GM12878 (cell line): ENCODE measurements around the gene TMED1. TPM values are rescaled to one million over a fixed set of nuclear protein-coding genes. Genes with fewer than 3 reads are reported as not detected.

Source experiments
- ATAC-seq: fragments of 200-7000 bp; cut with Tn5 transposase; 3 replicates; pipeline ENCODE4 v1.9.1; 2020; ENCODE audit warnings: mild to moderate bottlenecking, moderate library complexity
- BruUV-seq: library from RNA; stranded (reverse); fragments of 400-500 nt; replicated peaks from 2 replicates; lab custom pipeline; 2021; lab: Mats Ljungman, UMichigan
- CTCF ChIA-PET: fragments of 300-600 bp; sonication (Branson Sonifier 250); formaldehyde crosslinking; extraction: SDS; loops from one replicate; lab custom pipeline; 2021; ENCODE audit warnings: inconsistent platforms; lab: Yijun Ruan, JAX
- POLR2A ChIA-PET: fragments of 350-600 bp; formaldehyde crosslinking; extraction: SDS; loops from one replicate; lab custom pipeline; 2021; ENCODE audit warnings: inconsistent platforms; lab: Charles Lee
- RAD21 ChIA-PET: fragments of 300-600 bp; sonication (Branson Sonifier 250); formaldehyde crosslinking; loops from one replicate; lab custom pipeline; 2023; ENCODE audit warnings: antibody characterized with exemption; ENCODE audit not compliant: unreplicated experiment; lab: Charles Lee
- SMC1A ChIA-PET: fragments of 300-600 bp; sonication (Branson Sonifier 250); formaldehyde crosslinking; loops from one replicate; lab custom pipeline; 2023; ENCODE audit not compliant: unreplicated experiment, uncharacterized antibody; lab: Charles Lee
- DNase-seq: peaks from one replicate; pipeline ENCODE4 v3.0.0-alpha.2; 2011; ENCODE audit warnings: low read depth, low spot score
- FAIRE-seq: peaks from 3 replicates; lab custom pipeline; 2011; peaks lifted over from hg19 to GRCh38; lab: Jason Lieb, UNC
- H2AFZ ChIP-seq: 2 replicates; pipeline ENCODE4 v1.6.0; 2011; ENCODE audit warnings: low read depth, low read length, control low read depth; ENCODE audit not compliant: control insufficient read depth
- H3K27ac ChIP-seq: 2 replicates; pipeline ENCODE4 v1.5.1; 2011; ENCODE audit warnings: control low read depth; ENCODE audit not compliant: control insufficient read depth, insufficient read depth
- H3K27me3 ChIP-seq, 2 experiments: replicated peaks in 1 of 2; 2 replicates each; pipeline versions ENCODE4 v1.6.0 to v1.6.1; 2011; ENCODE audit warnings: low read length in 1 of 2; ENCODE audit not compliant: control insufficient read depth in 2 of 2, insufficient read depth in 2 of 2
- H3K36me3 ChIP-seq, 2 experiments: 2 replicates each; pipeline ENCODE4 v1.5.1; 2011; ENCODE audit warnings: low read length in 1 of 2; ENCODE audit not compliant: control insufficient read depth in 2 of 2, insufficient read depth in 2 of 2
- H3K4me1 ChIP-seq: 2 replicates; pipeline ENCODE4 v1.6.1; 2011; ENCODE audit warnings: mild to moderate bottlenecking, low read length, moderate library complexity, mixed read lengths; ENCODE audit not compliant: control insufficient read depth, insufficient read depth
- H3K4me2 ChIP-seq: 2 replicates; pipeline ENCODE4 v1.6.0; 2011; ENCODE audit warnings: control low read depth; ENCODE audit not compliant: control insufficient read depth, insufficient read depth
- H3K4me3 ChIP-seq: fragments of 200-600 bp; sonication (generic); 2 replicates; pipeline ENCODE4 v1.5.1; 2016
- H3K79me2 ChIP-seq: 2 replicates; pipeline ENCODE4 v1.6.0; 2011; ENCODE audit warnings: low read length; ENCODE audit not compliant: control insufficient read depth, insufficient read depth
- H3K9ac ChIP-seq: 2 replicates; pipeline ENCODE4 v1.8.0; 2011; ENCODE audit warnings: low read length, control low read depth, mixed read lengths; ENCODE audit not compliant: control insufficient read depth, insufficient read depth
- H3K9me3 ChIP-seq: replicated peaks from 3 replicates; pipeline ENCODE4 v1.5.1; 2011; ENCODE audit warnings: mild to moderate bottlenecking, low read length; ENCODE audit not compliant: control insufficient read depth, insufficient read depth
- H4K20me1 ChIP-seq: 2 replicates; pipeline ENCODE4 v1.6.0; 2011; ENCODE audit not compliant: control insufficient read depth, insufficient read depth
- CEBPB ChIP-seq, 2 experiments: fragments of 150-350 bp in 1 of 2; IDR thresholded peaks; 2 replicates each; pipeline ENCODE4 v1.6.1; 2012 to 2014; ENCODE audit warnings: low read depth in 2 of 2, low read length in 2 of 2, borderline replicate concordance in 1 of 2, inconsistent platforms in 1 of 2
- EGR1 ChIP-seq, 2 experiments: IDR thresholded peaks; 1 replicate in 1 of 2; 2 replicates in 1 of 2; pipeline ENCODE4 v1.6.1; 2011 to 2012; ENCODE audit warnings: low read depth in 2 of 2, low read length in 2 of 2, borderline replicate concordance in 1 of 2, mild to moderate bottlenecking in 1 of 2, moderate library complexity in 1 of 2
- FOS ChIP-seq: IDR thresholded peaks from 3 replicates; pipeline ENCODE4 v1.6.1; 2011; ENCODE audit warnings: borderline replicate concordance; ENCODE audit not compliant: insufficient read length; ENCODE audit errors: extremely low read depth
- GATAD2B ChIP-seq: fragments of 450-650 bp; conservative IDR thresholded peaks from 2 replicates; pipeline ENCODE4 v1.6.1; 2017; ENCODE audit warnings: low read depth, mild to moderate bottlenecking, moderate library complexity
- HDAC2 ChIP-seq: fragments of 200-600 bp; sonication (generic); IDR thresholded peaks from 2 replicates; pipeline ENCODE4 v1.6.1; 2017
- MEF2B ChIP-seq: fragments of 450-650 bp; IDR thresholded peaks from 2 replicates; pipeline ENCODE4 v1.6.1; 2018; ENCODE audit warnings: mild to moderate bottlenecking, moderate library complexity; ENCODE audit not compliant: partially characterized antibody, poor library complexity, severe bottlenecking
- MYC ChIP-seq: IDR thresholded peaks from 2 replicates; pipeline ENCODE4 v1.6.1; 2011; ENCODE audit warnings: mild to moderate bottlenecking, low read length, moderate library complexity, inconsistent platforms; ENCODE audit not compliant: insufficient read depth, insufficient replicate concordance, insufficient read length, severe bottlenecking
- NBN ChIP-seq: fragments of 450-650 bp; IDR thresholded peaks from 2 replicates; pipeline ENCODE4 v1.6.1; 2016
- NFXL1 ChIP-seq: fragments of 450-650 bp; IDR thresholded peaks from 2 replicates; pipeline ENCODE4 v1.6.1; 2017; ENCODE audit warnings: antibody characterized with exemption, mild to moderate bottlenecking, borderline replicate concordance
- PML ChIP-seq: IDR thresholded peaks from 2 replicates; pipeline ENCODE4 v1.6.1; 2012; ENCODE audit warnings: low read length, inconsistent platforms
- POLR2AphosphoS2 ChIP-seq: IDR thresholded peaks from 2 replicates; pipeline ENCODE4 v1.6.1; 2011; ENCODE audit warnings: low read depth, mild to moderate bottlenecking, low read length, improper control_type of control experiment, moderate library complexity
- RB1 ChIP-seq: fragments of 450-650 bp; formaldehyde crosslinking; IDR thresholded peaks from 2 replicates; pipeline ENCODE4 v1.6.1; 2017; ENCODE audit warnings: mild to moderate bottlenecking, borderline replicate concordance
- RELA ChIP-seq: fragments of 450-650 bp; IDR thresholded peaks from 2 replicates; pipeline ENCODE4 v1.8.0; 2014; ENCODE audit warnings: borderline replicate concordance; ENCODE audit not compliant: partially characterized antibody
- SMAD5 ChIP-seq: IDR thresholded peaks from 2 replicates; pipeline ENCODE4 v1.6.1; 2016; ENCODE audit warnings: antibody characterized with exemption, low read depth
- SMARCA5 ChIP-seq: fragments of 450-650 bp; IDR thresholded peaks from 2 replicates; pipeline ENCODE4 v1.6.1; 2017; ENCODE audit warnings: mild to moderate bottlenecking
- SREBF2 ChIP-seq: IDR thresholded peaks from 2 replicates; pipeline ENCODE4 v1.6.1; 2012; ENCODE audit warnings: mild to moderate bottlenecking, low read length
- YY1 ChIP-seq: IDR thresholded peaks from 2 replicates; pipeline ENCODE4 v1.6.1; 2011; ENCODE audit warnings: low read depth, mild to moderate bottlenecking, low read length
- WGBS: methylation state at CpG from one replicate; pipeline ENCODE4 v1.1.6; 2016; ENCODE audit warnings: low lambda C conversion rate; ENCODE audit not compliant: insufficient replicate concordance, insufficient coverage; ENCODE audit errors: missing lambda C conversion rate; 5-methylcytosine and 5-hydroxymethylcytosine counted together
- in situ Hi-C: fragments of 300-500 bp; cut with MboI; formaldehyde crosslinking; loops from 9 replicates; pipeline ENCODE4 v1.14.3; 2018; ENCODE audit warnings: mixed read lengths
- intact Hi-C: fragments of 100-400 bp; cut with micrococcal nuclease; formaldehyde crosslinking; loops from one replicate; pipeline ENCODE4 v1.14.2; 2022; ENCODE audit not compliant: unreplicated experiment
- polyA plus RNA-seq, 11 experiments: library from polyadenylated mRNA; depleted of rRNA in 4 of 11; unstranded in 6 of 11; stranded (reverse) in 5 of 11; fragments of >200 nt; fragmentation: Nextera tagmentation in 4 of 11; fragmentation: Illumina TruSeq in 1 of 11; extraction: Ambion mirVana in 4 of 11; extraction: Trizol in 1 of 11; gene quantifications; 1 replicate in 1 of 11; 2 replicates in 10 of 11; pipeline versions ENCODE4 v1.2.1 to v1.2.3, GENCODE V29; 2011 to 2016; ENCODE audit warnings: inconsistent platforms in 2 of 11, missing spikeins in 2 of 11, low read depth in 1 of 11
- total RNA-seq, 4 experiments: library from RNA; depleted of rRNA in 3 of 4; stranded (reverse); fragments of >200 nt in 3 of 4; fragmentation: Illumina TruSeq in 1 of 4; extraction: Trizol in 1 of 4; gene quantifications; 2 replicates each; pipeline versions ENCODE4 v1.2.1 to v1.2.3, GENCODE V29; 2013 to 2021
- TF ChIP-seq, protein P1 (sequence below): fragments of 450-650 bp; formaldehyde crosslinking; IDR thresholded peaks from 2 replicates; pipeline ENCODE4 v1.5.0; 2022; ENCODE audit warnings: mild to moderate bottlenecking, missing genetic modification characterization

TMED1 gene
- total and polyA plus RNA-seq, 10 of the 15 experiments (the other 5 are each of a cell fraction or from before 2014, with no cell fraction given), result 0.60 to 23.1 (median 12.3) TPM

DNA sequence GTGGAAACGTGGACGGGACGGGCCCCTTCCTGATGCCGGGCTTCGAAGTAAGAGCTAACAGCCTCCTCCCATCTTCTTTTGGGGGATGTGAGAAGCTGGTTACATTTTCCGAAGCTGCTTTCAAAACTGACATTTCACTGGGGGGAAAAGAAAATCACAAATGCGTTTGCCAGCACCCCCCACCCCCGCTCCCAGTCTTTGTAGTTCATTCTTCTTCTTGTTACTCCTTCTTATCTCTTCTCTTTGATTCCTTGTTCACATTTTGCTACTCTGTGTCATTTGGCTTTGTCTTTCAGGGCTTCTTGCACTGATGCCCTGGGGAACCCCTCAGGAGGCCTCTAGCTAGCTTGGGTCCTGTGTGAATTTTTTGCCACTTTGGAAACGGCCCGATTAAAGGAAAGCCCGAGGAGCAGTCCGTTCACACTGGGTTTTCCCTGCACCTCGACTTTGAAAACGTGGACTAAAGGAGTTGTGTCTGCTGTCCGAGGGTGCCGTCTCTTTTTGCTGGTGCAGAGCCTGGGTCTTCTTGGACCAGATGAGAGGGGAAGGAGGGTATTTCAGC lies 36.6 kb upstream of the TMED1 start:
- DNase-seq, result no peak
- H3K27me3 ChIP-seq, result no peaks in the 10 kb centered on the region
- ChIA-PET RAD21 (interaction anchor here (1.0 to 4.4 kb wide), 10 partner anchors 15 to 218 kb away, joined by 3 to 42 read pairs (median 5); partner anchors contain the start of genes DNM2, LDLR, TIMM29 and TMED1), CTCF (interaction anchor here (0.5 to 3.9 kb wide), 21 partner anchors 8 to 785 kb away, joined by 3 to 24 read pairs (median 4); partner anchors contain the start of genes LDLR, SPC24 and TMED1), SMC1A (interaction anchor here (0.7 to 4.5 kb wide), 14 partner anchors 8 to 155 kb away, joined by 3 to 28 read pairs (median 6); partner anchors contain the start of genes DNM2 and TMED1), POLR2A (interaction anchor here (0.5 to 1.7 kb wide), 15 partner anchors 9 to 474 kb away, joined by 3 to 11 read pairs (median 4); partner anchors contain the start of genes CCDC159, LDLR and TMEM205)
- TF ChIP-seq CEBPB (IDR thresholded peaks at IDR 0.05; ENCODE audit: borderline replicate concordance in 1 of 2, low read depth in 2 of 2, low read length in 2 of 2), result no peak
- TF ChIP-seq SMARCA5, result 0 out of 2 replicates have a peak, but pooled peaks have one; percentile 5
- no peak for TF ChIP-seq POLR2AphosphoS2
- TF ChIP-seq, protein P1, sequence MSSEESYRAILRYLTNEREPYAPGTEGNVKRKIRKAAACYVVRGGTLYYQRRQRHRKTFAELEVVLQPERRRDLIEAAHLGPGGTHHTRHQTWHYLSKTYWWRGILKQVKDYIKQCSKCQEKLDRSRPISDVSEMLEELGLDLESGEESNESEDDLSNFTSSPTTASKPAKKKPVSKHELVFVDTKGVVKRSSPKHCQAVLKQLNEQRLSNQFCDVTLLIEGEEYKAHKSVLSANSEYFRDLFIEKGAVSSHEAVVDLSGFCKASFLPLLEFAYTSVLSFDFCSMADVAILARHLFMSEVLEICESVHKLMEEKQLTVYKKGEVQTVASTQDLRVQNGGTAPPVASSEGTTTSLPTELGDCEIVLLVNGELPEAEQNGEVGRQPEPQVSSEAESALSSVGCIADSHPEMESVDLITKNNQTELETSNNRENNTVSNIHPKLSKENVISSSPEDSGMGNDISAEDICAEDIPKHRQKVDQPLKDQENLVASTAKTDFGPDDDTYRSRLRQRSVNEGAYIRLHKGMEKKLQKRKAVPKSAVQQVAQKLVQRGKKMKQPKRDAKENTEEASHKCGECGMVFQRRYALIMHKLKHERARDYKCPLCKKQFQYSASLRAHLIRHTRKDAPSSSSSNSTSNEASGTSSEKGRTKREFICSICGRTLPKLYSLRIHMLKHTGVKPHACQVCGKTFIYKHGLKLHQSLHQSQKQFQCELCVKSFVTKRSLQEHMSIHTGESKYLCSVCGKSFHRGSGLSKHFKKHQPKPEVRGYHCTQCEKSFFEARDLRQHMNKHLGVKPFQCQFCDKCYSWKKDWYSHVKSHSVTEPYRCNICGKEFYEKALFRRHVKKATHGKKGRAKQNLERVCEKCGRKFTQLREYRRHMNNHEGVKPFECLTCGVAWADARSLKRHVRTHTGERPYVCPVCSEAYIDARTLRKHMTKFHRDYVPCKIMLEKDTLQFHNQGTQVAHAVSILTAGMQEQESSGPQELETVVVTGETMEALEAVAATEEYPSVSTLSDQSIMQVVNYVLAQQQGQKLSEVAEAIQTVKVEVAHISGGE, result no peak
- no peak for TF ChIP-seq FOS
- peak in 1 of 2 experiments; percentile 6; a peak in 1 of 3 replicates for TF ChIP-seq EGR1 (IDR thresholded peaks at IDR 0.05; ENCODE audit: borderline replicate concordance in 1 of 2, low read depth in 2 of 2, low read length in 2 of 2)
- TF ChIP-seq GATAD2B, result no peak
- peak; percentile 20; the same call in 1 of the 2 replicates for TF ChIP-seq NBN
- TF ChIP-seq PML, result 0 out of 2 replicates have a peak, but pooled peaks have one; percentile 34
- peak; percentile 24; the same call in 1 of the 2 replicates for TF ChIP-seq RB1
- TF ChIP-seq RELA, result no peak
- TF ChIP-seq MYC, result peak; percentile 6
- TF ChIP-seq SMAD5, result no peak
- TF ChIP-seq HDAC2, result no peak
- TF ChIP-seq YY1, result peak; percentile 25; the same call in 1 of the 2 replicates
- TF ChIP-seq SREBF2, result no peak
- peak; percentile 53 for TF ChIP-seq MEF2B
- no peak for TF ChIP-seq NFXL1
- in situ Hi-C loops (no loop called here), intact Hi-C loops (loop anchor here (10.0 kb wide), 1 partner anchor 692 kb away; no protein-coding TSS in a partner anchor)
- H3K27ac ChIP-seq, result peak overlapping the region; percentile 90
- H3K9me3 ChIP-seq, result no peaks in the 10 kb centered on the region
- under 1% methylated on average over 16 of the region's 16 CpGs for WGBS
- ATAC-seq, result no peak
- peak overlapping the region; percentile 78 for H3K9ac ChIP-seq
- H3K79me2 ChIP-seq, result peaks cover 53% of the 10 kb centered on the region
- H3K36me3 ChIP-seq, result no peaks in the 10 kb centered on the region
- TSS peak; percentile 66 for BruUV-seq
- H3K4me2 ChIP-seq, result peak overlapping the region; percentile 96
- H3K4me3 ChIP-seq, result peak overlapping the region; percentile 68
- H2AFZ ChIP-seq, result peak overlapping the region; percentile 22
- no peaks in the 10 kb centered on the region for H4K20me1 ChIP-seq
- peaks cover 48% of the 10 kb centered on the region for H3K4me1 ChIP-seq
- no peak for FAIRE-seq
